Neutrophil (primary cell): ENCODE results near the gene MRPL54.
"Not testable (repeated sequence)": the region's sequence is repeated elsewhere in the genome, so short reads cannot be mapped to it uniquely, and the experiment has no call there.

ENCODE experiments used
- H3K27ac ChIP-seq: fragments of 200-600 bp; sonication (generic); 2 replicates; pipeline ENCODE4 v1.5.1; 2016; ENCODE audit warnings: mild to moderate bottlenecking, moderate library complexity
- H3K27me3 ChIP-seq: fragments of 200-600 bp; sonication (generic); 2 replicates; pipeline ENCODE4 v1.6.0; 2016; ENCODE audit warnings: mild to moderate bottlenecking
- H3K36me3 ChIP-seq: fragments of 200-600 bp; sonication (generic); 2 replicates; pipeline ENCODE4 v1.5.1; 2017
- H3K4me1 ChIP-seq, 2 experiments: fragments of 200-600 bp in 1 of 2; sonication (generic) in 1 of 2; 1 replicate in 1 of 2; 2 replicates in 1 of 2; pipeline versions ENCODE4 v1.5.1 to v1.6.1; 2013 to 2016; ENCODE audit warnings: low read depth in 1 of 2, low read length in 1 of 2, mild to moderate bottlenecking in 1 of 2, moderate library complexity in 1 of 2; ENCODE audit not compliant: control insufficient read depth in 1 of 2, insufficient read depth in 1 of 2
- H3K4me3 ChIP-seq, 2 experiments: fragments of 200-600 bp in 1 of 2; sonication (generic) in 1 of 2; 1 replicate in 1 of 2; 2 replicates in 1 of 2; pipeline ENCODE4 v1.5.1; 2013 to 2016; ENCODE audit warnings: low read depth in 1 of 2, low read length in 1 of 2, mild to moderate bottlenecking in 1 of 2, moderate library complexity in 1 of 2
- H3K9me3 ChIP-seq: fragments of 200-600 bp; sonication (generic); 2 replicates; pipeline ENCODE4 v1.5.1; 2016
- CTCF ChIP-seq: fragments of 200-600 bp; sonication (generic); IDR thresholded peaks from 2 replicates; pipeline ENCODE4 v1.5.1; 2016; ENCODE audit warnings: antibody characterized with exemption

MRPL54 gene

GRCh38 chr19:3813473-3814392, 51.3 kb downstream of the MRPL54 start:
- H3K27me3 ChIP-seq, result no peaks in the 10 kb centered on the region
- peak overlapping the region; percentile 92 for H3K27ac ChIP-seq
- H3K36me3 ChIP-seq, result no peaks in the 10 kb centered on the region
- H3K4me1 ChIP-seq, result peaks cover 65% of the 10 kb centered on the region in 2 experiments
- no peaks in the 10 kb centered on the region for H3K9me3 ChIP-seq
- peak overlapping the region in 1 of 2 experiments; percentile 48 for H3K4me3 ChIP-seq
- TF ChIP-seq CTCF, result no peak

GRCh38 chr19:3814648-3815047, 52.2 kb downstream of the MRPL54 start:
- no peaks in the 10 kb centered on the region for H3K9me3 ChIP-seq
- no peaks in the 10 kb centered on the region for H3K36me3 ChIP-seq
- peak overlapping the region; percentile 92 for H3K27ac ChIP-seq
- no peak overlapping the region for H3K4me3 ChIP-seq
- H3K27me3 ChIP-seq, result no peaks in the 10 kb centered on the region
- no peak for TF ChIP-seq CTCF
- H3K4me1 ChIP-seq, result peaks cover 68 to 70% of the 10 kb centered on the region in 2 experiments

GRCh38 chr19:3816148-3816547, 53.7 kb downstream of the MRPL54 start:
- not testable (repeated sequence) for H3K27me3 ChIP-seq, H3K27ac ChIP-seq

GRCh38 chr19:3816566-3817218, 54.2 kb downstream of the MRPL54 start:
- Histone ChIP-seq H3K27me3 (no peaks in the 10 kb centered on the region), H3K27ac (no peak overlapping the region), H3K4me3 (no peak overlapping the region), H3K9me3 (no peaks in the 10 kb centered on the region), H3K4me1 (peaks cover 50 to 52% of the 10 kb centered on the region in 2 experiments), H3K36me3 (no peaks in the 10 kb centered on the region)
- no peak for TF ChIP-seq CTCF

More at GRCh38 chr19:3816148-3816547, 53.7 kb downstream of the MRPL54 start:
- peaks cover 55 to 57% of the 10 kb centered on the region in 2 experiments for H3K4me1 ChIP-seq
- not testable (repeated sequence) for H3K4me3 ChIP-seq, H3K36me3 ChIP-seq, H3K9me3 ChIP-seq
